Fibroblast of lung (primary cell): ENCODE data around the gene POLR1A.

Experiments used
- CTCF ChIP-seq, 2 donors: IDR thresholded peaks in 1 of 2; conservative IDR thresholded peaks in 1 of 2; 1 replicate in 1 of 2; 2 replicates in 1 of 2; pipeline ENCODE4 v1.5.1; 2011 to 2012; ENCODE audit warnings: low read length in 2 of 2, control low read depth in 1 of 2, inconsistent platforms in 1 of 2, low read depth in 1 of 2, mild to moderate bottlenecking in 1 of 2
- EZH2 ChIP-seq: IDR thresholded peaks from 2 replicates; pipeline ENCODE4 v1.5.1; 2012; ENCODE audit warnings: low read length, control low read depth, mild to moderate bottlenecking; ENCODE audit errors: missing control alignments

- no peak for TF ChIP-seq CTCF (conservative IDR thresholded peaks at IDR 0.05 in 1 of 2, IDR thresholded peaks at IDR 0.05 in 1 of 2; ENCODE audit: low read depth in 1 of 2, low read length in 2 of 2)
- TF ChIP-seq EZH2, result no peak
These were observed 60.1 kb downstream of the POLR1A start for GRCh38 chr2:86045541-86045940.
